HG03139 (cell line): ENCODE data around the gene CCDC149.

ENCODE experiments used
- ATAC-seq: cut with Tn5 transposase; IDR thresholded peaks from one replicate; pipeline ENCODE4 v1.9.1; 2021; ENCODE audit not compliant: unreplicated experiment

Gene CCDC149

GRCh38 chr4:24778464-24779225, 134.2 kb downstream of the CCDC149 start:
- ATAC-seq: no peak

GRCh38 chr4:24777536-24778463, 135.0 kb downstream of the CCDC149 start:
- ATAC-seq: no peak

GRCh38 chr4:24775750-24776149, 137.1 kb downstream of the CCDC149 start:
- ATAC-seq: no peak

- ATAC-seq: no peak
These were observed 137.7 kb downstream of the CCDC149 start for GRCh38 chr4:24775032-24775605.

GRCh38 chr4:24774452-24774851, 138.4 kb downstream of the CCDC149 start:
- no peak for ATAC-seq

- ATAC-seq: no peak
These were observed 139.9 kb downstream of the CCDC149 start for GRCh38 chr4:24772952-24773351.

GRCh38 chr4:24772061-24772705, 140.7 kb downstream of the CCDC149 start:
- no peak for ATAC-seq

GRCh38 chr4:24771241-24771640, 141.6 kb downstream of the CCDC149 start:
- no peak for ATAC-seq

- ATAC-seq: no peak
These were observed 142.2 kb downstream of the CCDC149 start for GRCh38 chr4:24770667-24771066.

- peak; percentile 60 for ATAC-seq
These were observed 142.7 kb downstream of the CCDC149 start for GRCh38 chr4:24770032-24770584.

GRCh38 chr4:24769571-24769970, 143.3 kb downstream of the CCDC149 start:
- ATAC-seq: no peak

GRCh38 chr4:24768604-24769003, 144.2 kb downstream of the CCDC149 start:
- ATAC-seq: peak; percentile 79

- no peak for ATAC-seq
These were observed 144.8 kb downstream of the CCDC149 start for GRCh38 chr4:24768006-24768405.

- no peak for ATAC-seq
These were observed 147.4 kb downstream of the CCDC149 start for GRCh38 chr4:24765376-24765988.

- no peak for ATAC-seq
These were observed 148.5 kb downstream of the CCDC149 start for GRCh38 chr4:24764345-24764744.

- ATAC-seq: no peak
These were observed 149.1 kb downstream of the CCDC149 start for GRCh38 chr4:24763631-24764297.
